Measurements from ENCODE around the gene CGB2. TPM values are rescaled to one million over a fixed set of nuclear protein-coding genes. Genes with fewer than 3 reads are reported as not detected.

CGB2 gene
- total and polyA plus RNA-seq, 2 of the 4 experiments (the other 2 are of a cell fraction) = not detected

DNA sequence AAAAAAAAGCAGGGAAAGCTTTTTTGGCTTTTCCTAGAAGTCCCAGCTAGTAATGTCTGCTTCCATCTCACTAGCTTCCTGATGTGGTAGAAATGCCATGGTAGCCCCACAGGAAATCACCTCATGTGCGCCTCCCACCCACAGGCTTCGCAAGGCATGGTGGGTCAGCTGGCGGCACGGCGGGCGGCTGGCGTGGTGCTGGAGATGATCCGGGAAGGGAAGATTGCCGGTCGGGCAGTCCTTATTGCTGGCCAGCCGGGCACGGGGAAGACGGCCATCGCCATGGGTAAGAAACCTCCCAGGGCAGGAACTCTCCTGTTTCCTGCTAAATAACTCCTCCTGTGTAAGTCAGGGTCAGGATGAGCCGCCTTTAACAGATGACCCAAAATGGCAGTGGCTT, 27.6 kb upstream of the CGB2 start:
- Histone ChIP-seq H3K27me3 (ENCODE audit: control insufficient read depth, insufficient read depth, low read length) (no peaks in the 10 kb centered on the region), H2BK120ac (ENCODE audit: low read depth, low read length) (no peak overlapping the region), H4K8ac (ENCODE audit: low read depth in 2 of 2, low read length in 2 of 2) (no peak overlapping the region), H3K79me1 (ENCODE audit: low read depth in 1 of 2, low read length in 2 of 2) (peaks cover 0 to 28% of the 10 kb centered on the region in 2 experiments; a peak in 3 of 4 replicates), H2BK20ac (ENCODE audit: low read depth, low read length) (no peak overlapping the region), H3K9me3 (ENCODE audit: control insufficient read depth, insufficient read depth, low read length) (no peaks in the 10 kb centered on the region), H2AK9ac (replicated peaks; ENCODE audit: low read depth, low read length, poor library complexity) (no peak overlapping the region), H3K4me3 (ENCODE audit: insufficient read depth, low read depth, low read length) (no peak overlapping the region), H2BK15ac (ENCODE audit: low read depth, low read length) (no peak overlapping the region), H3K27ac (ENCODE audit: insufficient read depth, low read length) (no peak overlapping the region), H3K23ac (ENCODE audit: low read depth, low read length) (no peak overlapping the region), H3K36me3 (ENCODE audit: control insufficient read depth, insufficient read depth, low read length) (peaks cover 36% of the 10 kb centered on the region), H4K5ac (ENCODE audit: low read depth, low read length) (no peak overlapping the region), H4K91ac (ENCODE audit: insufficient read depth, low read depth, low read length) (no peak overlapping the region), H3K9me1 (ENCODE audit: insufficient read depth, low read length) (no peaks in the 10 kb centered on the region; the same call in 1 of the 2 replicates), H3K18ac (ENCODE audit: low read depth, low read length) (no peak overlapping the region), H2BK5ac (ENCODE audit: low read depth, low read length, poor library complexity, severe bottlenecking) (no peak overlapping the region), H2AK5ac (ENCODE audit: low read depth, low read length) (no peak overlapping the region), H3K4me2 (ENCODE audit: low read depth, low read length) (no peak overlapping the region), H3K4me1 (ENCODE audit: control insufficient read depth, insufficient read depth, low read length) (no peaks in the 10 kb centered on the region), H3K14ac (replicated peaks; ENCODE audit: low read depth, low read length) (no peak overlapping the region), H3K56ac (ENCODE audit: extremely low read depth, insufficient read depth, low read length) (no peak overlapping the region), H2AFZ (replicated peaks; ENCODE audit: low read length, poor library complexity) (no peak overlapping the region), H4K20me1 (ENCODE audit: insufficient read depth, low read length) (peaks cover 9% of the 10 kb centered on the region), H3K4ac (ENCODE audit: low read depth, low read length) (no peak overlapping the region), H3K9ac (ENCODE audit: low read depth, low read length) (no peak overlapping the region)
- in situ Hi-C loops (cut with MboI; ENCODE audit: low sequenced_read_pairs) (no loop called here), dilution Hi-C loops (cut with HindIII; ENCODE audit: low sequenced_read_pairs, unreplicated experiment) (no loop called here), intact Hi-C loops (cut with micrococcal nuclease) (no loop called here)
- ATAC-seq (ENCODE audit: low read depth) = no peak
- BruUV-seq (replicated peaks) = no TSS peak
- ChIA-PET CTCF (interaction anchor here (1.9 kb wide), 1 partner anchor 11 kb away, joined by 5 read pairs; the partner anchor contains the start of genes GYS1 and RUVBL2), POLR2A (ENCODE audit: unreplicated experiment) (interaction anchor here (0.7 kb wide), 1 partner anchor 279 kb away, joined by 4 read pairs; no protein-coding TSS in a partner anchor)
- no peak for DNase-seq
- TF ChIP-seq, protein P1, sequence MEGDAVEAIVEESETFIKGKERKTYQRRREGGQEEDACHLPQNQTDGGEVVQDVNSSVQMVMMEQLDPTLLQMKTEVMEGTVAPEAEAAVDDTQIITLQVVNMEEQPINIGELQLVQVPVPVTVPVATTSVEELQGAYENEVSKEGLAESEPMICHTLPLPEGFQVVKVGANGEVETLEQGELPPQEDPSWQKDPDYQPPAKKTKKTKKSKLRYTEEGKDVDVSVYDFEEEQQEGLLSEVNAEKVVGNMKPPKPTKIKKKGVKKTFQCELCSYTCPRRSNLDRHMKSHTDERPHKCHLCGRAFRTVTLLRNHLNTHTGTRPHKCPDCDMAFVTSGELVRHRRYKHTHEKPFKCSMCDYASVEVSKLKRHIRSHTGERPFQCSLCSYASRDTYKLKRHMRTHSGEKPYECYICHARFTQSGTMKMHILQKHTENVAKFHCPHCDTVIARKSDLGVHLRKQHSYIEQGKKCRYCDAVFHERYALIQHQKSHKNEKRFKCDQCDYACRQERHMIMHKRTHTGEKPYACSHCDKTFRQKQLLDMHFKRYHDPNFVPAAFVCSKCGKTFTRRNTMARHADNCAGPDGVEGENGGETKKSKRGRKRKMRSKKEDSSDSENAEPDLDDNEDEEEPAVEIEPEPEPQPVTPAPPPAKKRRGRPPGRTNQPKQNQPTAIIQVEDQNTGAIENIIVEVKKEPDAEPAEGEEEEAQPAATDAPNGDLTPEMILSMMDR (conservative IDR thresholded peaks at IDR 0.05; ENCODE audit: low read depth, low read length) = no peak
- no peak for TF ChIP-seq MAZ (IDR thresholded peaks at IDR 0.05; ENCODE audit: borderline replicate concordance, low read depth, low read length)
- no peak for TF ChIP-seq NFE2L2 (IDR thresholded peaks at IDR 0.05; ENCODE audit: low read depth, low read length)
- TF ChIP-seq CHD1 (IDR thresholded peaks at IDR 0.05; ENCODE audit: low read depth, low read length) = no peak
- no peak for TF ChIP-seq FOS (IDR thresholded peaks at IDR 0.05; ENCODE audit: low read depth, low read length)
- no peak for TF ChIP-seq SMC3 (IDR thresholded peaks at IDR 0.05; ENCODE audit: low read depth, low read length)
- TF ChIP-seq POLR2A (IDR thresholded peaks at IDR 0.05; ENCODE audit: low read depth, low read length) = no peak
- no peak for TF ChIP-seq CEBPB (IDR thresholded peaks at IDR 0.05; ENCODE audit: low read depth, low read length)
- TF ChIP-seq, protein P2, sequence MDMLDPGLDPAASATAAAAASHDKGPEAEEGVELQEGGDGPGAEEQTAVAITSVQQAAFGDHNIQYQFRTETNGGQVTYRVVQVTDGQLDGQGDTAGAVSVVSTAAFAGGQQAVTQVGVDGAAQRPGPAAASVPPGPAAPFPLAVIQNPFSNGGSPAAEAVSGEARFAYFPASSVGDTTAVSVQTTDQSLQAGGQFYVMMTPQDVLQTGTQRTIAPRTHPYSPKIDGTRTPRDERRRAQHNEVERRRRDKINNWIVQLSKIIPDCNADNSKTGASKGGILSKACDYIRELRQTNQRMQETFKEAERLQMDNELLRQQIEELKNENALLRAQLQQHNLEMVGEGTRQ (IDR thresholded peaks at IDR 0.05; ENCODE audit: low read depth, low read length) = no peak
- no peak for TF ChIP-seq MXI1 (IDR thresholded peaks at IDR 0.05; ENCODE audit: borderline replicate concordance, low read depth, low read length)
- 100% methylated on average over 5 of the region's 15 CpGs; no CpG with 5 or more reads in 1 of the 2 experiments for WGBS, 2 experiments (ENCODE audit: extremely low coverage in 2 of 2, insufficient read length in 1 of 2)

Measured in IMR-90 (cell line).